ENCODE results near the gene WDR37.

Gene WDR37

GRCh38 chr10:1074748-1075308 lies 18.6 kb downstream of the WDR37 start:
- DNase-seq, result no peak

DNA sequence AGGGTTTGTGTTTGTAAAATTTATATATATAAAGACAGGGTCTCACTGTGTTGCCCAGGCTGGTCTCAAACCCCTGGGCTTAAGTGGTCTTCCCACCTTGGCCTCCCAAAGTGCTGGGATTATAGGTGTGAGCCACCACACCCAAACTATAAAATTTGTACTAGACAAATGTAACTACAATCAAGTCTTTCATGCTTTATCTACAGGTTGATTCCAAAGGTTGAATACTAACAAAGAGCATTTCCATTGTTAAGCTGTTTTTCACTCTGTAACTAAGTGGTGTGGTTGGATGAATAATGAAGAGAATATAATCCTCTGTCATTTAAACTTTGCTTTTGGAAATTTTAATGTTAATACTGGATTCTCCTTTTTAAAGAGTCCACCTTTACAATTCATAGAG lies 22.5 kb downstream of the WDR37 start:
- DNase-seq, result no peak

GRCh38 chr10:1083581-1083980 lies 27.4 kb downstream of the WDR37 start:
- no peak for DNase-seq

DNA sequence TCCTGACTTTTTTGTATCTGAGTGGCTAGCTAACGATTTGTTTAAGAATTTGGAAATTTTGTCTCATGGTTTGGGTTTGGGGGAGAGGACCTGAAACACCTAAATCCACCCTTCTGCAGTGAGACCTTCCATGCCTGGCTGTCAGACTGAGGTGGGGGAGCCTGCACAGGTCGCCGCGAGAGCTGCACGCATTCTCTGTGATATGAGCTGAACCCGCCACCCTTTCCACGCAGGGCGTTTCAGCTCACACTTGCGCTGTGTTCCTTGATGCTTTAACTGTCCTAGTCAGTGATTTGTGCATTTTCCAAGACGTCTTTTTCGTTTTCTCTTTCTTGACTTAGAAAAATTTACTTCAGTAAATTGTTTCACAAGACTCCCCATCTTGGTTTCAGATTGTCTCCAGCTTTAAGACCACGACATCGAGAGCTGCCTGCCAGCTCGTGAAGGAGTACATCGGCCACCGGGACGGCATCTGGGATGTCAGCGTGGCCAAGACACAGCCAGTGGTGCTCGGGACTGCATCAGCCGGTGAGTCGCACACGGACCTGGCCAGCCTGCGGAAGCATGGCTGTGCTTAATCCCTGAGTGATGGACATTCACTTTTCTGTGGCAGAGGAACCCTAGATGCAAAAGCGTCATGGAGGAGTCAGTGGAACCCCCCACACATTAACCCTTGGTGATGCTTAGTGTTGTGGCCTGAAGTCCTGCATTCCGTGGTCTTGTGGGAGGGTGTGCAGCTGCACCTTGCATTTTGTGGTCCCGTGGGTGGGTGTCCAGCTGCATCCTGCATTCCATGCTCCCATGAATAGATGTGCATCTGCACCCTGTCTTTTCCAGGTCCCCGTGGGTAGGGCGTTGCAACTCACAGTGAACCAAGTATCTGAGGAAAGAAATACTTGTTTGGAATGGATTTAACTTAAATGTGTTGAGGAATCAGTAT lies 28.1 kb downstream of the WDR37 start:
- DNase-seq, result no peak

DNA sequence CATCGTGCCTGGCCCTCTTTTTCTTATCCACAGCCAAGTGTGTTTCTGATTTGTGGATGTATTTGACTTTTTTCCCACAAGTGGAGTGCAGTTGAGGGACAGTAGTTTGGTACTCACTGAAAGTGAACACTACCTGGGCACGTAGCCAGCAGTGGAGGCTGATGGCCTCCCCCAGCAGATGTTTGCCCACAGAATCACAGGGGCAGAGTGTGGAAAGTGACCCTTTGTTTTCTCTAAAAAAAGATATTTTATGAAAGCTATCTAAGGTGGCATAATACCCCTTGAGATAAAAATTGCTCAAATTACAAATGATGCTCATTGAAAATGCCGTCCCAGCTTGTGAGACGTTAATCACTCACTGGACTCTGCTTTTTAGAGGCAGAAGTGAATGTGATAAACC lies 29.1 kb downstream of the WDR37 start:
- no peak for DNase-seq

DNA sequence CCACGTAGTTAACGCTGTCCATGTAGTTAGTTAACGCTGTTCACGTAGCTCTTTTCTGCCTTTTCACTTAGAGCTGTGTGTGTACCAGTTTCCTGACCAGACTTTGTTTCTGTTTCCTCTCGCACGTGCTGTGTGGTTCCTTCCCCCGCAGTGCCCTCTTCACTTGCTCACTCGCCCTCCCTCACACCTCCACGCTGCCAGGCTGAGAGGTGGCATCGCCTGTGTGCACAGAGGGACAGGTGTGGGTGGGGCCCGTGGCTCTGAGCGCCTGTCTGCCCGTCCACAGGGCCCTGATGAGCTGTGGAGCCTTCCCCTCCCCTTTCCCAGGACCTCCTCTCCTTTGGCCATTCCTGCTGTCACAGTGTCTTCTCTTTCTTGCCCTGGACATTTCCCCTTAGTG lies 30.6 kb downstream of the WDR37 start:
- no peak for DNase-seq

DNA sequence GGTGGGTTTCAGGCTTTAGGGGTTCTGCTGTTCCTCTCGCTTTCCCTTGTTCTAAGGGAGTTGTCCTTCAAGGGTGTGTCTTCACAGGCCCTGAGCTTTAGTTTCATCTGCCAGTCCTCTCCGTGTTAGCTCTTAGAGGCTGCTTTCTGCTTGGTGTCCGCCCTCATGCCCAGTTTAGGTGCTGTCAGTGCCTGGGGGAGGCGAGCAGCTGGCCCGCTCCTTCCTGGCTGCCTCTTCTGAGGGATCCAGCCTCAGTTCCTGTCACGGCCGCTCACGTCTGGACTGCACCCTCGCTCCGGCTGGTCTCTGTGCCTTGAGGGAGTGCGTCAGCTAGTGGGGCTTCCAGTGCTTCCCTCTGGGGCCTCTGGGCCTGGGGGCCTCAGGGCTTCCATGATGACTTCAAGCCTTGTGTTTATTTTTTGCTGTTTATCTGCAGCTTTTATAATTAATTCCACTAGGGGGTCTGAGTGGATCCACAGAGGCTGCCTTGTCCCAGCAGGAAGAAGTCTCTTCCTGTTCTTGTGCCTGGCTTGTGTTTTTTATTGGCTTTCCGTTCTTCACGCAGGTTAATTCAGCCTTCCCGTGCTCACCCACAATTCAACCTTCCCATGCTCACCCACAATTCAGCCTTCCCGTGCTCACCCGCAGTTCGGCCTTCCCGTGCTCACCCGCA lies 33.0 kb downstream of the WDR37 start:
- DNase-seq, result no peak

GRCh38 chr10:1090696-1091095 lies 34.5 kb downstream of the WDR37 start:
- no peak for DNase-seq

DNA sequence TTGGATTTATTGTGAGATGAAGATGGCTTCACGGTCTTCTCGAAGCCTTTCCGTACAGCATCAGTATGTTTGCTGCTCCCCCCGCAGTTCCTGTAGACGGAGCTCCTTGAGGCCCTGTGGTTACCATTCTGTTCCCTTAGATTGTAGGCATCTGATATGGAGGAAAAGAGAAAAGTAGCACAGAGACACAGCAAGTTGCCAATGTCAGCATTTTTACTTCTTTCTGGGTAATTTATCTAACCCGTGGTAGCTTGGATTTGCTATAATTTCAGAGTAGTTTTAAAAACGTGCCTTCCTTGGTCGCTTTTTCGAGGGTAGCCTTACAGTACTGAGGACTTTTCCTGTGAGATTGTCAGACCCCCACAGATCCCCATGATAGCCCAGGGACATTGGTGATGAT lies 37.5 kb downstream of the WDR37 start:
- no peak for DNase-seq

DNA sequence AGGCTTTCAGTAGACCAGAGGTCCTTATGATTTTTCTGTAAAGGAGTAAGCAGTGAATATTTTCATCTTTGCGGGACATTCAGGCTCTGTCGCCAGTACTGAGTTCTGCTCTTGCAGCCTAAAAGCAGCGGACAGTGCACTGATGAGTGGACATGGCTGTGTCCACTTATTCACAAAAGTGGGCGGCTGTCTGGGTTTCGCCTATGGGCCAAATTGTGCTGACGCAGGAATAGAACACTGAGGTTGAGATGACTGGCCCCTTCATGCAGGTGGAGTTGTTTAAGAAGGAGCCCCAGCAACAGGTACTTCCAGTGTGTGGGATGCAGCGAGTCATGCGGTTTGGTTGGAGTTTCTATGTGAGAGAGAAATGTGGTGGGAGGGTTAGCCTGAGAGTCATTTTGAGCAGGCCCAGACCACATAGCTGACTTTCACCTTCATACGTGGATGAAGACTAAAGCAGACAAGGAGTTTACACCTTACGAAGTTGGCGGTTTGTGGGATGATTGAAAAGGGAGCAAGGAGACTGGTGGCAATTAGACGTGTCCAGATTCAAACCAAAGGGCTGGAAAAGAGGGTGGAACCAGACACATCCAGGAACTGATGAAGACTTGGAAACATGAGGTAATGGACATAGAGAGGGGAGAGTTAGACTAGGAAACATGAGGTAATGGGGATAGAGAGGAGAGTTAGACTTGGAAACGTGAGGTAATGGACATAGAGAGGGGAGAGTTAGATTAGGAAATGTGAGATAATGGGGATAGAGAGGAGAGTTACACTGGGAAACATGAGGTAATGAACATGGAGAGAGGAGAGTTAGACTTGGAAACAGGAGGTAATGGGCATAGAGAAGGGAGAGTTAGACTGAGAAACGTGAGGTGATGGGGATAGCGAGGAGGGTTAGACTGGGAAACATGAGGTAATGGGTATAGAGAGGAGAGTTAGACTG lies 38.2 kb downstream of the WDR37 start:
- no peak for DNase-seq

DNA sequence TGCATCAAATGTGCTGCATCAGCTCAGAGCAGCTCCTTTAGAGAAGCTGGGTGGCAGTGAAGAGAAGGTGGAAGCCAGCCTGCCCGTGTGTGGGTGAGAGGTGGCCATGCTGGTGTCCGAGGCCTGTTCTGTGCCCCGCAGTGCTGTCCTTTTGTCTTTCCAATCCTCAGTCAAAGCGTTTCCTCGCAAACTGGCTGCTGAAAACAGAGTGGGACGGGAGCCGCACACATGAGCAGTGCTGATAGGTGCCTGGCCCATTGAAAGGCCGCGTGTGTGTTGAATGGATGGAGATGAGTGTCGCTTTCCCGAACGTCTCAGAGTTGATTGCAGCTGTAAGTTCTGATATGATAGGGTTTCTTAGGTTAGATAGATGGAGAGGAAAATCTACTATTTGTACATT lies 39.3 kb downstream of the WDR37 start:
- DNase-seq, result no peak

DNA sequence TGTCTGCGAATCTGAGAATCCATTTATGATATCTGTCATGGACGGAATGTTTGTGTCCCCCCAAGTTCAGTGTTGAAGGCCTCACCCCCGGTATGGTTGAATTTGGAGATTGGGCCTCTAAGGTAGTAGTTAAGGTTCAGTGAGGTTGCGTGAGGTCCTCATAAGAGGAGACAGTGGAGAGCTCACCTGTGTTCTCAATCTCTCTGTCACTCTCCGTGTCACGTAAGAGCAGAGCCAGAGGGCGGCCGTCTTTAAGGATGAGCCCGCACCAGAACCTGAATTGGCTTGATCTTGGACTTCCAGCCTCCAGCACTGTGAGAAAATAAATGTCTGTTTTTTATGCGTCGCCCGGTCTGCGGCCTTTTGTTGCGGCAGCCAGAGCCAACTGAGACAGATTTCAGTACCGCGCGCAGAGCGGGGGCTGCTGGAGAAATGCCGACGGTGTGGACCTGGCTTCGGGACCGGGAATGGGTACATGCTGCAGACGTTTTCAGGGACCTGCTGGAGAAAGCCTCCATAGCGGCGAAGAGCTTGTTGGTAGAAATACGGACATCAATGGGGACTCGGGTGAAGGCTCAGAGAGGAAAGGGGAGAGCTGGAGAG lies 40.2 kb downstream of the WDR37 start:
- no peak for DNase-seq

DNA sequence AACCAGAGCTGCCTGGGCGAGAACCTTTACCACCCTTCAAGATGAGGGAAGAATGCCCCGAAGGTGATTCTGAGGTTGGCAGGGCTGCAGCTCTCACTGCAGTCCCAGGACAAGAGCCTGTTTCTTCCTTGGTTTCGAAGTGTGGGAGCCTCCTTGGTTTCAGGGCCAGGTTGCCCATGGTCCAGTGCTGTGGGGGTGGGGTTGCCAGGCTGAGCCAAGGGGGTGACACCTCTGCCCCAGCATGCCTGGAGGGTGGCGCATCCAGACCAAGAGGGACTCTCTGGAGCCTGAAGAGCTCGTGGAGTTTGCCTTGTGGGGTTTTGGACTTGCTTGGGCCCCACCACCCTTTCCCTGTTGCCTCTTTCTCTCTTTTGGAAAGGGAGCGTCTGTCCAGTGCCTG lies 41.3 kb downstream of the WDR37 start:
- DNase-seq, result no peak

GRCh38 chr10:1100143-1100542 lies 44.0 kb downstream of the WDR37 start:
- DNase-seq, result no peak

DNA sequence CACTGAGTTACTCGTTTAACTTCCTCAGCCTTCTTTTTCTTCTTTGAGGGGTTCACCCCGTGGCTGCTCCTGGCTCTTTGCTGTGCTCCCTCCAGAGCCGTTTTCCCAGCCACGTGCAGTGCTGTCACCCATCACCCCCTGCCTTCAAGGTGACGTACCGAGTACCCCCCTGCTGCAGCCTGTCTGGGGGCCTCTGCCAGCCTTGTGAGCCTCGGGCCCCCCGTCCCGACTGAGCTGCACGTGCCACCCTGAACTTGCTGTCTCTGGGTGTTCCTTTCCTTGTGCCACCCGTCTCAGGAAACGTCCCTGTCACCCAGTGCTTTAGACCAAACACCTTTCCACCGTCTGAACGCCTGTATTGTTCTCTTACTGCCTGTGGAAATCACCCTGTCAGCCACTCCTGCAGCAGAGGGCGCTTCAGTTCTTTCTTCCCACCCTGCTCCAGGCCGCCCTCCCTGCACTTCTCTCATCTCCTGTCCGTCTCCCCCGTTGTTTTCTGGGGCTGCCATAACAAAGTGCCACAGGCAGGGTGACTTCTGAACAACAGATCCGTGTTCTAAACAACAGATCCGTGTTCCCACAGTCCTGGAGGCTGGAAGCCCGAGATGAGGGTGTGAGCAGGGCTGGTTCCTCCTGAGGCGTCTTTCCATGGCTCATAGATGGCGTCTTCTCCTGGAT lies 44.6 kb downstream of the WDR37 start:
- DNase-seq, result no peak

DNA sequence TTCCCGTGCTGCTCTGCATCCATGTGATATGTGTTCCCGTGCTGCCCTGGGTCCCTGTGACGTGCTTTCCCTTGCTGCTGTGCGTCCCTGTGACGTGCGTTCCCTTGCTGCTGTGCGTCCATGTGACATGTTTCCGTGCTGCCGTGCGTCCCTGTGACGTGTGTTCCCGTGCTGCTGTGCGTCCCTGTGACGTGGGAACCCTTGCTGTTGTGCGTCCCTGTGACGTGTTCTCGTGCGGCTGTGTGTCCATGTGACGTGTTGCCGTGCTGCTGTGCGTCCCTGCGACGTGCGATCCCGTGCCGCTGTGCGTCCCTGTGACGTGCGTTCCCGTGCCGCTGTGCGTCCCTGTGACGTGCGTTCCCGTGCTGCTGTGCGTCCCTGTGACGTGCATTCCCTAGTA lies 45.8 kb downstream of the WDR37 start:
- DNase-seq, result no peak

DNA sequence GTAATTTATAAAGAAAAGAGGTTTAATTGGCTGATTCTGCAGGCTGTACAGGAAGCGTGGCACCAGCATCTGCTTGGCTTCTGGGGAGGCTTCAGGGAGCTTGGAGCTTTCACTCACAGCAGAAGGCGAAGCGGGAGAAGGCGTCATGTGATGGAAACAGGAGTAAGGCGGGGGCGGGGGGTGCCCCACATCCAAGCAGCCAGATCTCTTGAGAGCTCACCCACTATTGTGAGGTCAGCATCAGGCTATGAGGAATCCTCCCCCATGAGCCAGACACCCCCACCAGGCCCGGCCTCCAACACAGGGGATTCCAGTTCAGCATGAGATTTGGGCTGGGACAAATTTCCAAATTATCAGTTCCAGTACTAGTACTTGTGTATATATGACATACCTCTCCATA lies 46.2 kb downstream of the WDR37 start:
- DNase-seq, result no peak

DNA sequence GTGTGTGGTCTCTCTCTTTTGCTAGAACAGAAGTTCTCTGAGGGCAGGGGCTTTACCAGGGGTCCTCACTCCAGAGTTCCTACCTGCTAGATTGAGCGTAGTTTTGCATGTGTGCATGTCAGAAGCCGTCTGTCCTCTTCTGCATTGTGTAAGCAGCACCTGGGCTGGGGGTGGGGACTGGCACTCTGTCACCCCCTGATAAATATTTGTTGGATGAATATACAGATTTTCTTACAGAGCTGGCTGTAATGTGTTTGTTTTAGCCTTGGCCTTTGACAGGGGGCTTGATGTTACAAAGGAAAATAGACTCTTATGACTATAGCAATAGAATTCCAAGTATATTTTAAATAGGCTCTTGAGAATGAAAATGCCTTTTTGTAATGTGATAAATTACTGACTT lies 46.6 kb downstream of the WDR37 start:
- no peak for DNase-seq

DNA sequence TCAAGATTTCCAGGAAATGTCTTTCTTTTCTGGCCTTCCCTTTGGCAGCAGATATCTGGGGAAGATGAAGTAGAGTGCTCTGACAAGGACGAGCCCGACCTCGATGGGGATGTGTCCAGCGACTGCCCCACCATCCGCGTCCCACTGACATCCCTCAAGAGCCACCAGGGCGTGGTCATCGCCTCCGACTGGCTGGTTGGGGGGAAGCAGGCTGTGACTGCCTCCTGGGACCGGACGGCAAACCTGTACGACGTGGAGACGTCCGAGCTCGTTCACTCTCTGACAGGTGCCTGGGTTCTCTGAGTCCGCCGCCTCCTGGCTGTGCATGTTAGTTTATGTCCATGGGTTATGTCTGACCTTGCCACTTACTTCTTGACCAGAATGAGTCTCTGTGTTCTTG lies 47.4 kb downstream of the WDR37 start:
- no peak for DNase-seq

DNA sequence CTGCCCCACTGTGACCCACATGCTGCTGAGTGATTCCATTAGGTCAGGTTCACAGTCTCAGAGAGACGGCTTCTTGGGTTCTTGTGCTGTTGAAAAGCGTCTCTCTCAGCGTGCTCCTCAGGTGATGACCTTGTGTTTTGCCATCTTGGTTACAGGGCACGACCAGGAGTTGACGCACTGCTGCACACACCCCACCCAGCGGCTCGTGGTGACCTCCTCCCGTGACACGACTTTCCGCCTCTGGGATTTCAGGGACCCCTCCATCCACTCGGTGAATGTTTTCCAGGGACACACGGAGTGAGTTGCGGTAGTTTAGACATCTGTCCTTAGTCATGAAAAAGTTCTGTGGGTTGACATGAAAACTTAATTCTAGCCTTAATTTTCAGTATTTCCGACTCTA lies 48.8 kb downstream of the WDR37 start:
- DNase-seq, result no peak

GRCh38 chr10:1107004-1107403 lies 50.8 kb downstream of the WDR37 start:
- DNase-seq, result no peak

DNA sequence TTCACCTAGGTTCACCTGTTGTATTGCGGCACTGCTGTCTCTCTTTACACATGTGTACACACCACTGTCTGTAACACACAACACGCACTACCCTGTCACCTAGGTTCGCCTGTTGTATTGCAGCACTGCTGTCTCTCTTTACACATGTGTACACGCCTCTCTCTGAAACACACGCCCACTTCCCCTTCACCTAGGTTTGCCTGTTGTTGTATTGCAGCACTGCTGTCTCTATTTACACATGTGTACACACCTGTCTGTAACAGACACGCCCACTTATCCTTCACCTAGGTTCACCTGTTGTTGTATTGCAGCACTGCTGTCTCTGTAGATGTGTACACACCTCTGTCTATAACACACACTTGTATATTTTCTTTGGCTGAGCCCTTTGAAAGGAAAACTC lies 51.5 kb downstream of the WDR37 start:
- no peak for DNase-seq

All from right hindlimb (tissue), 1 donor.